Heart right ventricle (tissue), 16 donors: ENCODE data around the gene HHIP. TPM values are rescaled to one million over a fixed set of nuclear protein-coding genes. Genes with fewer than 3 reads are reported as not detected.
A peak's percentile ranks its signal among the peaks of the same experiment; 100 is the strongest.

Experiments
- ATAC-seq, 8 donors: fragments of 200-7000 bp; cut with Tn5 transposase; one replicate each; pipeline ENCODE4 v1.9.1; 2020; ENCODE audit warnings: mild to moderate bottlenecking in 8 of 8, moderate library complexity in 8 of 8, moderate number of reproducible peaks in 1 of 8
- DNase-seq, 2 donors: peaks; one replicate each; pipeline ENCODE4 v3.0.0-alpha.2; 2020
- H3K27ac ChIP-seq, 10 donors: fragments of 200-600 bp; sonication (generic) in 2 of 10; one replicate each; pipeline versions ENCODE4 v1.5.0 to v1.8.0; 2020 to 2022; ENCODE audit warnings: mild to moderate bottlenecking in 3 of 10
- H3K27me3 ChIP-seq, 7 donors: fragments of 200-600 bp; one replicate each; pipeline ENCODE4 v1.8.0; 2021 to 2022; ENCODE audit warnings: mild to moderate bottlenecking in 2 of 7
- H3K36me3 ChIP-seq, 9 donors: fragments of 200-600 bp; sonication (generic) in 1 of 9; one replicate each; pipeline versions ENCODE4 v1.5.0 to v1.8.0; 2020 to 2022; ENCODE audit warnings: mild to moderate bottlenecking in 2 of 9
- H3K4me1 ChIP-seq, 9 donors: fragments of 200-600 bp; sonication (generic) in 1 of 9; one replicate each; pipeline versions ENCODE4 v1.5.0 to v1.8.0; 2020 to 2022; ENCODE audit warnings: mild to moderate bottlenecking in 4 of 9
- H3K4me3 ChIP-seq, 10 donors: fragments of 200-600 bp; sonication (generic) in 2 of 10; one replicate each; pipeline versions ENCODE4 v1.5.0 to v1.8.0; 2020 to 2022; ENCODE audit warnings: mild to moderate bottlenecking in 7 of 10, moderate library complexity in 2 of 10
- H3K9me3 ChIP-seq, 11 donors: fragments of 200-600 bp in 10 of 11; sonication (generic) in 2 of 11; one replicate each; pipeline versions ENCODE4 v1.5.0 to v1.8.0; 2013 to 2022; ENCODE audit warnings: mild to moderate bottlenecking in 2 of 11, control low read depth in 1 of 11, moderate library complexity in 1 of 11
- CTCF ChIP-seq, 9 donors: fragments of 200-600 bp; sonication (generic) in 2 of 9; IDR thresholded peaks; one replicate each; pipeline versions ENCODE4 v1.5.0 to v1.8.0; 2021 to 2022; ENCODE audit warnings: antibody characterized with exemption in 9 of 9, mild to moderate bottlenecking in 5 of 9, moderate library complexity in 1 of 9
- WGBS, 2 donors: extraction: QIAGEN DNeasy Blood & Tissue Kit; methylation state at CpG; one replicate each; pipeline ENCODE4 v1.1.7; 2013; ENCODE audit warnings: inconsistent platforms in 1 of 2; 5-methylcytosine and 5-hydroxymethylcytosine counted together
- intact Hi-C, 10 donors: fragments of 100-400 bp; cut with DNase I; formaldehyde crosslinking; loops; one replicate each; pipeline versions ENCODE4 v1.11.1 to v1.14.2; 2022
- polyA plus RNA-seq, 2 donors: library from polyadenylated mRNA; stranded (reverse); fragments of 200-250 nt; gene quantifications; one replicate each; pipeline ENCODE4 v1.2.3, GENCODE V29; 2013
- total RNA-seq, 10 donors: library from RNA; stranded (reverse); fragmentation: NEBNext Ultra II Directional in 3 of 10; extraction: Animal tissue kit (Norgen Biotek cat#: 25700) in 3 of 10; gene quantifications; one replicate each; pipeline versions ENCODE4 v1.2.1 to v1.2.4, GENCODE V29; 2021 to 2023
- donor health status: Arrhythmogenic right ventricular cardiomyopathy.
- donor health status: ischemic (EF 13 %, LVEDD 7.1; RV severe dilation, severe dysfunction).
- donor health status: healthy with polysubstance abuse.
- donor health status: DM: no; HTN: yes; CAD: no.
- donor health status: DM: no; HTN: no; CAD: no.
- donor health status: ischemic (EF 25% LVEDD 6.9; RV normal size, moderate dysfunction).
- donor health status: ischemic (EF 25% LVEDD 5.7; RV mildly dilated, moderate dysfunction).
- donor health status: healthy.
- donor health status: DM: yes; HTN: yes; CAD: no.
- donor health status: Ischemic cardiomyopathy.
- donor health status: ischemic (EF 35%, LVEDD 5.7; RV mildly dilated, moderate dysfunction).
- donor health status: nonischemic (EF 11% LVEDD 7.7; RV severe dilation, severe dysfunction).
- donor health status: DM: yes; HTN: yes; CAD: no.
- donor health status: PGD.
- donor health status: ischemic (EF 29% LVEDD 5.4; RV normal size, mild dysfunction).
- donor health status: nonischemic (EF 23%, LVEDD 6.1; RV moderate dilation, normal function).

The HHIP gene
- total and polyA plus RNA-seq, 12 donors = 0.02 to 0.49 (median 0.23) TPM; not detected in 6

GRCh38 chr4:144740316-144740715, 94.4 kb downstream of the HHIP start:
- no peaks in the 10 kb centered on the region for H3K36me3 ChIP-seq
- WGBS, 2 donors = 67 to 68% methylated on average over 1 of the region's 1 CpG
- no peak overlapping the region for H3K27ac ChIP-seq
- H3K4me3 ChIP-seq = no peak overlapping the region
- no peak for TF ChIP-seq CTCF (IDR thresholded peaks at IDR 0.05)
- ATAC-seq = no peak
- H3K9me3 ChIP-seq = no peaks in the 10 kb centered on the region
- no peak for DNase-seq
- no peaks in the 10 kb centered on the region for H3K27me3 ChIP-seq
- intact Hi-C loops = loop anchor here in 1 of 10 donors (10.0 kb wide), 1 partner anchor 126 kb away; no protein-coding TSS in a partner anchor
- H3K4me1 ChIP-seq = no peaks in the 10 kb centered on the region

GRCh38 chr4:144748814-144749555, 103.0 kb downstream of the HHIP start:
- ATAC-seq (no peak), DNase-seq (no peak)
- whole genome bisulfite sequencing, 2 donors = 70 to 71% methylated on average over 4 of the region's 4 CpGs
- no peaks in the 10 kb centered on the region for H3K4me1 ChIP-seq
- H3K27ac ChIP-seq = no peak overlapping the region
- intact Hi-C loops = loop anchor here in 1 of 10 donors (10.0 kb wide), 1 partner anchor 134 kb away; no protein-coding TSS in a partner anchor
- peaks cover 0 to 5% (median 0%) of the 10 kb centered on the region in 11 donors for H3K9me3 ChIP-seq
- no peaks in the 10 kb centered on the region for H3K27me3 ChIP-seq
- no peak overlapping the region for H3K4me3 ChIP-seq
- TF ChIP-seq CTCF (IDR thresholded peaks at IDR 0.05) = no peak
- no peaks in the 10 kb centered on the region for H3K36me3 ChIP-seq

- no peak for TF ChIP-seq CTCF (IDR thresholded peaks at IDR 0.05)
- 86 to 89% methylated on average over 2 of the region's 2 CpGs for WGBS, 2 donors
- H3K27ac ChIP-seq = no peak overlapping the region
- H3K4me1 ChIP-seq = no peaks in the 10 kb centered on the region
- ATAC-seq = no peak
- DNase-seq = no peak
- no peaks in the 10 kb centered on the region for H3K27me3 ChIP-seq
- intact Hi-C loops = no loop called here
- H3K4me3 ChIP-seq = no peak overlapping the region
- H3K36me3 ChIP-seq = no peaks in the 10 kb centered on the region
- H3K9me3 ChIP-seq = peaks cover 0 to 5% (median 0%) of the 10 kb centered on the region in 11 donors
Measured at GRCh38 chr4:144750348-144750747, 104.4 kb downstream of the HHIP start.

GRCh38 chr4:144754562-144755410, 108.8 kb downstream of the HHIP start:
- TF ChIP-seq CTCF (IDR thresholded peaks at IDR 0.05) = peak in 8 of 9 donors; percentile 8 to 55 (median 34)
- no peaks in the 10 kb centered on the region for H3K4me1 ChIP-seq
- intact Hi-C loops = no loop called here
- no peaks in the 10 kb centered on the region for H3K27me3 ChIP-seq
- H3K27ac ChIP-seq = no peak overlapping the region
- peaks cover 0 to 8% (median 0%) of the 10 kb centered on the region in 11 donors for H3K9me3 ChIP-seq
- DNase-seq (no peak), ATAC-seq (no peak)
- no peaks in the 10 kb centered on the region for H3K36me3 ChIP-seq
- H3K4me3 ChIP-seq = no peak overlapping the region
- WGBS, 2 donors = 69 to 74% methylated on average over 3 of the region's 3 CpGs
